Lower lobe of right lung (tissue), 2 donors: ENCODE measurements around the gene BCL2. TPM values are rescaled to one million over a fixed set of nuclear protein-coding genes. Genes with fewer than 3 reads are reported as not detected.

ENCODE experiments used
- ATAC-seq, 2 donors: fragments of 200-7000 bp; cut with Tn5 transposase; one replicate each; pipeline ENCODE4 v1.9.1; 2020 to 2022; ENCODE audit warnings: mild to moderate bottlenecking in 2 of 2, moderate library complexity in 2 of 2
- DNase-seq: peaks from one replicate; pipeline ENCODE4 v3.0.0-alpha.2; 2020
- H3K27ac ChIP-seq: fragments of 200-600 bp; one replicate; pipeline ENCODE4 v1.8.0; 2022
- H3K27me3 ChIP-seq: fragments of 200-600 bp; one replicate; pipeline ENCODE4 v1.8.0; 2022; ENCODE audit warnings: low read depth
- H3K36me3 ChIP-seq: fragments of 200-600 bp; one replicate; pipeline ENCODE4 v1.8.0; 2022; ENCODE audit warnings: mild to moderate bottlenecking
- H3K4me1 ChIP-seq: fragments of 200-600 bp; one replicate; pipeline ENCODE4 v1.8.0; 2022
- H3K4me3 ChIP-seq: fragments of 200-600 bp; one replicate; pipeline ENCODE4 v1.8.0; 2022; ENCODE audit warnings: mild to moderate bottlenecking
- H3K9me3 ChIP-seq: fragments of 200-600 bp; one replicate; pipeline ENCODE4 v1.8.0; 2022
- CTCF ChIP-seq: fragments of 200-600 bp; IDR thresholded peaks from one replicate; pipeline ENCODE4 v1.8.0; 2022; ENCODE audit warnings: antibody characterized with exemption, mild to moderate bottlenecking
- intact Hi-C: fragments of 100-400 bp; cut with DNase I; formaldehyde crosslinking; loops from one replicate; pipeline ENCODE4 v1.11.0; 2022
- total RNA-seq: library from RNA; stranded (reverse); fragmentation: NEBNext Ultra II Directional; extraction: Animal tissue kit (Norgen Biotek cat#: 25700); gene quantifications from one replicate; pipeline ENCODE4 v1.2.1, GENCODE V29; 2021
- donor health status: DM: no; HTN: yes; CAD: no; lungs with severe emphysema.

Gene BCL2
- total RNA-seq, 1 donor from 2014 or later = 11.0 TPM

- H3K4me1 ChIP-seq = peaks cover 8% of the 10 kb centered on the region
- no peaks in the 10 kb centered on the region for H3K9me3 ChIP-seq
- intact Hi-C loops = loop anchor here (10.0 kb wide), 1 partner anchor 67 kb away; no protein-coding TSS in a partner anchor
- no peaks in the 10 kb centered on the region for H3K36me3 ChIP-seq
- no peak for TF ChIP-seq CTCF
- H3K27ac ChIP-seq = no peak overlapping the region
- H3K27me3 ChIP-seq = no peaks in the 10 kb centered on the region
- DNase-seq (no peak), ATAC-seq (no peak)
- H3K4me3 ChIP-seq = no peak overlapping the region
Observed at GRCh38 chr18:63311118-63312018, 8.2 kb downstream of the BCL2 start.

GRCh38 chr18:63309422-63309821 is 10.1 kb downstream of the BCL2 start:
- no peak for ATAC-seq
- H3K4me3 ChIP-seq = no peak overlapping the region
- peaks cover 8% of the 10 kb centered on the region for H3K4me1 ChIP-seq
- no peak overlapping the region for H3K27ac ChIP-seq
- no peaks in the 10 kb centered on the region for H3K9me3 ChIP-seq
- no peak for DNase-seq
- no peaks in the 10 kb centered on the region for H3K36me3 ChIP-seq
- intact Hi-C loops = no loop called here
- TF ChIP-seq CTCF = no peak
- H3K27me3 ChIP-seq = no peaks in the 10 kb centered on the region

- Histone ChIP-seq H3K27me3 (no peaks in the 10 kb centered on the region), H3K27ac (no peak overlapping the region), H3K4me1 (peaks cover 17% of the 10 kb centered on the region), H3K4me3 (no peak overlapping the region), H3K9me3 (no peaks in the 10 kb centered on the region), H3K36me3 (no peaks in the 10 kb centered on the region)
- ATAC-seq = no peak
- intact Hi-C loops = no loop called here
- DNase-seq = no peak
- TF ChIP-seq CTCF = no peak
Observed at GRCh38 chr18:63307551-63308200, 11.9 kb downstream of the BCL2 start.

- peaks cover 24% of the 10 kb centered on the region for H3K4me1 ChIP-seq
- no peaks in the 10 kb centered on the region for H3K27me3 ChIP-seq
- intact Hi-C loops = no loop called here
- TF ChIP-seq CTCF = no peak
- H3K27ac ChIP-seq = no peak overlapping the region
- H3K36me3 ChIP-seq = no peaks in the 10 kb centered on the region
- DNase-seq (no peak), ATAC-seq (no peak)
- no peak overlapping the region for H3K4me3 ChIP-seq
- H3K9me3 ChIP-seq = no peaks in the 10 kb centered on the region
Observed at GRCh38 chr18:63306819-63307550, 12.6 kb downstream of the BCL2 start.

- no peak overlapping the region for H3K27ac ChIP-seq
- DNase-seq (no peak), ATAC-seq (no peak)
- no peaks in the 10 kb centered on the region for H3K36me3 ChIP-seq
- H3K9me3 ChIP-seq = no peaks in the 10 kb centered on the region
- H3K4me3 ChIP-seq = no peak overlapping the region
- no peak for TF ChIP-seq CTCF
- intact Hi-C loops = no loop called here
- H3K4me1 ChIP-seq = peaks cover 32% of the 10 kb centered on the region
- no peaks in the 10 kb centered on the region for H3K27me3 ChIP-seq
Observed at GRCh38 chr18:63306249-63306648, 13.3 kb downstream of the BCL2 start.
